NCI-H1417 treated with DMSO at 0.1 percent for 48 hours (cell line): ENCODE measurements around the gene EHBP1.

ENCODE experiments used
- DNase-seq: peaks from one replicate; lab custom pipeline; 2025; lab: John Stamatoyannopoulos, UW

Gene EHBP1

GRCh38 chr2:62884514-62884913 lies 179.0 kb downstream of the EHBP1 start:
- no peak for DNase-seq

- no peak for DNase-seq
These were observed 189.6 kb downstream of the EHBP1 start for GRCh38 chr2:62894966-62895631.

GRCh38 chr2:62895632-62896009 lies 190.1 kb downstream of the EHBP1 start:
- DNase-seq = no peak

- no peak for DNase-seq
These were observed 191.8 kb downstream of the EHBP1 start for GRCh38 chr2:62897187-62897827.

- DNase-seq = no peak
These were observed 198.8 kb downstream of the EHBP1 start for GRCh38 chr2:62904344-62904743.

GRCh38 chr2:62908145-62908544 lies 202.6 kb downstream of the EHBP1 start:
- DNase-seq = no peak

- DNase-seq = no peak
These were observed 207.8 kb downstream of the EHBP1 start for GRCh38 chr2:62913311-62913710.

- DNase-seq = no peak
These were observed 213.5 kb downstream of the EHBP1 start for GRCh38 chr2:62919041-62919440.

- DNase-seq = no peak
These were observed 214.6 kb downstream of the EHBP1 start for GRCh38 chr2:62920070-62920469.

GRCh38 chr2:62923242-62923641 lies 217.7 kb downstream of the EHBP1 start:
- DNase-seq = no peak

GRCh38 chr2:62923881-62924280 lies 218.4 kb downstream of the EHBP1 start:
- no peak for DNase-seq

- DNase-seq = no peak
These were observed 222.5 kb downstream of the EHBP1 start for GRCh38 chr2:62928015-62928414.

GRCh38 chr2:62931536-62931935 lies 226.0 kb downstream of the EHBP1 start:
- DNase-seq = no peak

GRCh38 chr2:62933398-62933917 lies 227.9 kb downstream of the EHBP1 start:
- DNase-seq = no peak

- no peak for DNase-seq
These were observed 229.0 kb downstream of the EHBP1 start for GRCh38 chr2:62934517-62934916.

- no peak for DNase-seq
These were observed 232.6 kb downstream of the EHBP1 start for GRCh38 chr2:62938126-62938525.

- no peak for DNase-seq
These were observed 234.4 kb downstream of the EHBP1 start for GRCh38 chr2:62939735-62940491.

- no peak for DNase-seq
These were observed 235.2 kb downstream of the EHBP1 start for GRCh38 chr2:62940697-62941096.

GRCh38 chr2:62941413-62941812 lies 235.9 kb downstream of the EHBP1 start:
- no peak for DNase-seq

- no peak for DNase-seq
These were observed 238.8 kb downstream of the EHBP1 start for GRCh38 chr2:62944362-62944761.

- no peak for DNase-seq
These were observed 241.9 kb downstream of the EHBP1 start for GRCh38 chr2:62947403-62947802.

- DNase-seq = no peak
These were observed 251.1 kb downstream of the EHBP1 start for GRCh38 chr2:62956651-62957050.

- no peak for DNase-seq
These were observed 252.7 kb downstream of the EHBP1 start for GRCh38 chr2:62958206-62958605.
